Brain microvascular endothelial cell (primary cell): ENCODE results near the gene SERPINC1.

Experiments
- DNase-seq: peaks from one replicate; pipeline ENCODE4 v3.0.0-alpha.2; 2020
- H3K27ac ChIP-seq: fragments of 250-450 bp; sonication (Bioruptor Pico); 2 replicates; pipeline ENCODE4 v1.5.1; 2020; ENCODE audit warnings: mild to moderate bottlenecking, moderate library complexity
- H3K27me3 ChIP-seq: fragments of 250-450 bp; sonication (Bioruptor Pico); replicated peaks from 2 replicates; pipeline ENCODE4 v1.5.1; 2020; ENCODE audit warnings: mild to moderate bottlenecking
- H3K36me3 ChIP-seq: fragments of 250-450 bp; sonication (Bioruptor Pico); replicated peaks from 2 replicates; pipeline ENCODE4 v1.5.1; 2020; ENCODE audit warnings: mild to moderate bottlenecking
- H3K4me3 ChIP-seq: 2 replicates; pipeline ENCODE4 v1.5.1; 2011; ENCODE audit warnings: low read depth, mild to moderate bottlenecking, control low read depth, low read length, moderate library complexity
- CTCF ChIP-seq: IDR thresholded peaks from 2 replicates; pipeline ENCODE4 v1.5.1; 2011; ENCODE audit warnings: low read depth, mild to moderate bottlenecking, moderate library complexity, low read length, control low read depth, inconsistent platforms; ENCODE audit errors: missing control alignments
- in situ Hi-C: cut with HindIII; loops from 2 replicates; pipeline ENCODE4 v1.10.0; 2017; ENCODE audit warnings: low sequenced_read_pairs, low pct_ligation_motif_present

SERPINC1 gene

GRCh38 chr1:173917635-173918493, 737 bp upstream of the SERPINC1 start:
- Histone ChIP-seq H3K27ac (no peak overlapping the region), H3K27me3 (no peaks in the 10 kb centered on the region), H3K36me3 (no peaks in the 10 kb centered on the region), H3K4me3 (no peak overlapping the region)
- DNase-seq, result no peak
- no peak for TF ChIP-seq CTCF
- in situ Hi-C loops, result no loop called here

GRCh38 chr1:173916667-173917066, 460 bp downstream of the SERPINC1 start:
- in situ Hi-C loops, result no loop called here
- H3K27me3 ChIP-seq, result no peaks in the 10 kb centered on the region
- no peak for TF ChIP-seq CTCF
- H3K36me3 ChIP-seq, result no peaks in the 10 kb centered on the region
- no peak for DNase-seq
- no peak overlapping the region for H3K4me3 ChIP-seq
- no peak overlapping the region for H3K27ac ChIP-seq

GRCh38 chr1:173915596-173915995, 1.5 kb downstream of the SERPINC1 start:
- DNase-seq, result no peak
- no peak overlapping the region for H3K27ac ChIP-seq
- no peaks in the 10 kb centered on the region for H3K27me3 ChIP-seq
- TF ChIP-seq CTCF, result no peak
- in situ Hi-C loops, result no loop called here
- H3K4me3 ChIP-seq, result no peak overlapping the region
- H3K36me3 ChIP-seq, result no peaks in the 10 kb centered on the region

GRCh38 chr1:173914366-173914871, 2.7 kb downstream of the SERPINC1 start:
- DNase-seq, result peak; percentile 20
- H3K4me3 ChIP-seq, result no peak overlapping the region
- no peaks in the 10 kb centered on the region for H3K27me3 ChIP-seq
- in situ Hi-C loops, result no loop called here
- no peak overlapping the region for H3K27ac ChIP-seq
- peak; percentile 74 for TF ChIP-seq CTCF
- H3K36me3 ChIP-seq, result no peaks in the 10 kb centered on the region

- H3K27me3 ChIP-seq, result no peaks in the 10 kb centered on the region
- no peak overlapping the region for H3K4me3 ChIP-seq
- no peak overlapping the region for H3K27ac ChIP-seq
- DNase-seq, result no peak
- in situ Hi-C loops, result no loop called here
- TF ChIP-seq CTCF, result no peak
- H3K36me3 ChIP-seq, result no peaks in the 10 kb centered on the region
Observed at GRCh38 chr1:173913111-173913510, 4.0 kb downstream of the SERPINC1 start.
